RWPE1 (cell line): ENCODE measurements around the gene MAGOH.

ENCODE experiments used
- CTCF ChIA-PET: fragments of 350-600 bp; sonication (Branson Sonifier 250); formaldehyde crosslinking; extraction: SDS; loops from one replicate; lab custom pipeline; 2021; lab: Yijun Ruan, JAX
- POLR2A ChIA-PET: fragments of 400-600 bp; formaldehyde crosslinking; extraction: SDS; loops from one replicate; lab custom pipeline; 2020; ENCODE audit warnings: antibody characterized with exemption; ENCODE audit not compliant: low non-redundant PET; lab: Yijun Ruan, JAX
- DNase-seq: peaks from one replicate; pipeline ENCODE4 v3.0.0; 2012; ENCODE audit warnings: low spot score
- H3K27ac ChIP-seq: fragments of 450-650 bp; 2 replicates; pipeline ENCODE4 v1.5.1; 2017
- TF ChIP-seq, protein P1 (sequence below): fragments of 450-650 bp; conservative IDR thresholded peaks from 2 replicates; pipeline ENCODE4 v1.5.1; 2017; ENCODE audit warnings: low read depth, mild to moderate bottlenecking

Gene MAGOH

DNA sequence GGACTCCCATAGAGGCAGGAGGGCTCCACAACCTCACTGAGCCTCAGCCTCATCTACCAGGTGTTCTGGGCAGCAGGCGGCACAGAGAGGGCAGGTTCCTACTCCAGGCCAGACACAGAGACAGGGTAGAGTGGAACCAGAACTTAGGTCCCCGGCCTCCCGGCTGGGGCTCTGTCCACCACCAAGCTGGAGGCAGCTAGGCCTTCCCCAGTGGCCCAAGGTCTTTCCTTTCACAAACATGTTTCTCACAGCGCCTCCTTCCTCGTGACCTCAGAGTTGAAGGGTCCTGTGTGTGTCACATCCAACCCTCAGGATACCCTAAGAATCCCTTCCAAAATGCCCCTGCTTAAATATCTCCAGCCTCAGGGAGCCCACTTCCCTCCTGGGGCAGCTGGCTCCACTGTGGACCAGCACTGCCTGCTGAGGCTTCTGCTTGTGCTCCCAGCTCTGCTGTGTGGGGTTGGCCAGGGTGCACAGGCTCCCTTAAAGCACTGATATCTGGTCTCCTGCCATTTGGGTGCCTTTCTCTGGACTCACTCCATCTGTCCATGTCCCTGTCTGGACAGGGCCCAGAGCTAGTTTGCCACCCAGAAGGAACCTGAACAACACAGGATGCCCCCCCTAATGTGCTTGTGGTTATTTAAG lies 33.2 kb upstream of the MAGOH start:
- CTCF ChIA-PET = no interaction called here
- TF ChIP-seq, protein P1, sequence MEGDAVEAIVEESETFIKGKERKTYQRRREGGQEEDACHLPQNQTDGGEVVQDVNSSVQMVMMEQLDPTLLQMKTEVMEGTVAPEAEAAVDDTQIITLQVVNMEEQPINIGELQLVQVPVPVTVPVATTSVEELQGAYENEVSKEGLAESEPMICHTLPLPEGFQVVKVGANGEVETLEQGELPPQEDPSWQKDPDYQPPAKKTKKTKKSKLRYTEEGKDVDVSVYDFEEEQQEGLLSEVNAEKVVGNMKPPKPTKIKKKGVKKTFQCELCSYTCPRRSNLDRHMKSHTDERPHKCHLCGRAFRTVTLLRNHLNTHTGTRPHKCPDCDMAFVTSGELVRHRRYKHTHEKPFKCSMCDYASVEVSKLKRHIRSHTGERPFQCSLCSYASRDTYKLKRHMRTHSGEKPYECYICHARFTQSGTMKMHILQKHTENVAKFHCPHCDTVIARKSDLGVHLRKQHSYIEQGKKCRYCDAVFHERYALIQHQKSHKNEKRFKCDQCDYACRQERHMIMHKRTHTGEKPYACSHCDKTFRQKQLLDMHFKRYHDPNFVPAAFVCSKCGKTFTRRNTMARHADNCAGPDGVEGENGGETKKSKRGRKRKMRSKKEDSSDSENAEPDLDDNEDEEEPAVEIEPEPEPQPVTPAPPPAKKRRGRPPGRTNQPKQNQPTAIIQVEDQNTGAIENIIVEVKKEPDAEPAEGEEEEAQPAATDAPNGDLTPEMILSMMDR = no peak
- no peak overlapping the region for H3K27ac ChIP-seq
- POLR2A ChIA-PET = no interaction called here
- no peak for DNase-seq

DNA sequence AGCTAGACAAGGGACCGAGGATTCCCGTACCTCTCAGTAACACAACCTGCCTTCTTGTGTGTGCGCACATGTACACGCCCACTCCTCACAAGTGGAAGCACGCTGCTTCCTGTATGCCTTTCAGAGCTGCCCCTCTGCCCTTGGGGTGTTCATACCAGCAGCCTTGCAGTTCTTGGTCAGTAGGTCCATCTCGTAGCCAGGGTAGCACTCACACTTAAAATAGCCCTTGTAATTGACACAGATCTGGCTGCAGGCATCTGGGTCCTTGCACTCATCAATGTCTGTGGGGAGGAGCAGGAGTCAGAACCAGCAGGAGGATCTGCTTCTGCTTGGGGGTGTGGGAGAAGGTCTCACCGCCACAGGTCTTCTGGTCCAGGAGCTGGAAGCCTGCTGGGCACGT lies 32.6 kb upstream of the MAGOH start:
- DNase-seq = no peak
- ChIA-PET CTCF (no interaction called here), POLR2A (no interaction called here)
- TF ChIP-seq, protein P1 = no peak
- no peak overlapping the region for H3K27ac ChIP-seq

DNA sequence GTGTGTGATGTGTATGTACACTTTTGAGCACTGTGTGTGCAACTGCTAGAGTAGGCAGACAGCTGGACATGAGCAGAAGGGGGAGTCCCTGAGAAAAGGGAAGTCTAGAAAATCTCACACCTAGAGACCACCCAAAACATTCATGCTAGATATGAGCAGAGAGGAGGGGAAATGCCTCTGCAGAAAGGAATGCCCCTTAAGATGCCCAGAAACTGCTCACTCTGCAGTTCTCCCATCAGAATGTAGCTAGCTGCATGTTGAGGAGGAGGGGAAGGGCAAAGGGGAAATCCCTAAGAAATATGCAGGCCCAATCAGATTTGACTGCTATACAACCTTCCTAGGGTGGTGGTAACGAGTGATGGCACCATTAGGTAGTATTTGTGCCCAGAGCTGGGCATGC lies 31.8 kb upstream of the MAGOH start:
- CTCF ChIA-PET = interaction anchor here (0.7 kb wide), 1 partner anchor 101 kb away, joined by 3 read pairs; no protein-coding TSS in a partner anchor
- TF ChIP-seq, protein P1 = no peak
- no peak overlapping the region for H3K27ac ChIP-seq
- no peak for DNase-seq
- POLR2A ChIA-PET = no interaction called here

DNA sequence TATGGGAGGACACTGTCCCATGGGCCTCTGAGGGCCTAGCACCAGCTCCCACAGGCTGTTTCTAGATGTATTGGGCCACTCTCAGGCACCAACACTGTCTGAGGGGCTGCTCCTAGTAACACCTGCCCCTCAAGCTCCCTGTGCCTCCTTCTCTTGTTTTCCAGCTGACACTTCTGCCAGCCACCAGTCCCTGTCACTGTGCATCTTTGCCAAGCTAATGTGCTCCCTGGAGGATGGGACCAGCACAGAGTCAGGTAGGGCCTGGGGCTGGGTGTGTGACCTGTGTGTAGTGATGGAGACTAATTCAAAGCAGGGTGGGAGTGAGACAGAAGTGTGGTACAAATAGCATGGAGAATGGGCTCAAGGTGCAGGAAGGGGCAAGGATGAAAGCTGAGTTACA lies 29.4 kb upstream of the MAGOH start:
- ChIA-PET CTCF (interaction anchor here (2.4 kb wide), 1 partner anchor 126 kb away, joined by 25 read pairs; no protein-coding TSS in a partner anchor), POLR2A (no interaction called here)

DNA sequence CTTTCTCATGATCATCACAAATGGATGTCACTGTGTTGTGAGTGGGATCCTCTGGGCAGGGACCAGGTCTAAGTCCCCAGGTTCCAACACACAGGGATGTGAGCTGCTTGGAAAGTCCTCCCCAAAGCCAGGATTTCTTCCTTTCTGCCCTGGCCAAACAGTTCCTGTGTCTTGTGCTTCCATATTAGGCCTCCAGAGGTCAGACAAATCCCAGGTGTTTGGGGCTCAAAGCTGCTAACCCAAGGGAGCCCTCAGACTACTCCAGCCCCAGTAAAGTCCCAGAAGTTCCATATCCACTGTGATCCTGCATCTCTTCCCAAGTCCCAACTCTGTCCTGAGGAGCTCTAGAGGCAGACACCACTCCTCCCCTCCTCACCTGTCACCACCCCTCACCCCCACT lies 27.7 kb upstream of the MAGOH start:
- ChIA-PET POLR2A (interaction anchor here (0.6 kb wide), 1 partner anchor 8 kb away, joined by 3 read pairs; no protein-coding TSS in a partner anchor), CTCF (interaction anchor here (0.8 to 2.4 kb wide), 4 partner anchors 13 to 181 kb away, joined by 3 to 25 read pairs (median 7); no protein-coding TSS in a partner anchor)
- no peak overlapping the region for H3K27ac ChIP-seq
- TF ChIP-seq, protein P1 = no peak
- peak; percentile 44 for DNase-seq

More for the DNA sequence above, 29.4 kb upstream of the MAGOH start:
- TF ChIP-seq, protein P1 = no peak
- no peak for DNase-seq
- H3K27ac ChIP-seq = no peak overlapping the region

DNA sequence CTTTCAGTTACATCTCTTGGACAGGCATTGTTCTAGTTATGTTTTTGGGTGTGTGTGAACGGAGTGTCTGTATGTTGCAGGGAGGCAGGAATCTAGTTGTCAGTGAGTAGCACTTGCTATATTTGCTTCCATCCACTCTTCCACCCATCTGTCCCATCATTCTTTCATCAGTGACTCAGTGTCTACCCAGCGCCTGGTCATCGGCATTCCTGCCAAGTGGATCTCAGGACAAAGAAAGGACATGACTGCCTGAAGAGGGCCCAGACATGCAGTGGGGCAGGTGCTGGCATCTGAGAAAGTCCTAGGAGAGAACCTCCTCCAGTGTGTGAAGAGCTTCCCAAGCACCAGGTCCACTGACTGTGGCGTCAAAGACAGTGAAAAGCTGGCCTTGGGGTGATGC lies 27.3 kb upstream of the MAGOH start:
- ChIA-PET POLR2A (no interaction called here), CTCF (interaction anchor here (1.0 to 2.4 kb wide), 2 partner anchors 126 to 128 kb away, joined by 5 to 25 read pairs; no protein-coding TSS in a partner anchor)
- TF ChIP-seq, protein P1 = no peak
- DNase-seq = no peak
- no peak overlapping the region for H3K27ac ChIP-seq
